Ovary (tissue), 3 donors: Measurements from ENCODE around the gene BAZ2B.

ENCODE experiments used
- CTCF ChIP-seq, 3 donors: fragments of 450-650 bp in 2 of 3; fragments of 200-600 bp in 1 of 3; IDR thresholded peaks; one replicate each; pipeline versions ENCODE4 v1.5.1 to v1.8.0; 2016 to 2022; ENCODE audit warnings: antibody characterized with exemption in 3 of 3, mild to moderate bottlenecking in 1 of 3
- EP300 ChIP-seq: sonication (generic); formaldehyde crosslinking; IDR thresholded peaks from one replicate; pipeline ENCODE4 v1.6.1; 2017; ENCODE audit warnings: antibody characterized with exemption
- POLR2A ChIP-seq: fragments of 450-650 bp; IDR thresholded peaks from one replicate; pipeline ENCODE4 v1.6.1; 2017; ENCODE audit warnings: antibody characterized with exemption, mild to moderate bottlenecking, moderate library complexity
- donor health status: DM: no; HTN: no; CAD: no.

GRCh38 chr2:159584796-159585195 is 31.6 kb downstream of the BAZ2B start:
- TF ChIP-seq CTCF (IDR thresholded peaks at IDR 0.05) (no peak), POLR2A (no peak), EP300 (no peak)
